ENCODE results near the gene ITGB7. TPM values are rescaled to one million over a fixed set of nuclear protein-coding genes. Genes with fewer than 3 reads are reported as not detected.

The ITGB7 gene
- total and polyA plus RNA-seq, 9 of the 15 experiments (the other 6 are each of a cell fraction or from before 2014, with no cell fraction given) = 0.06 to 2.0 (median 0.67) TPM

DNA sequence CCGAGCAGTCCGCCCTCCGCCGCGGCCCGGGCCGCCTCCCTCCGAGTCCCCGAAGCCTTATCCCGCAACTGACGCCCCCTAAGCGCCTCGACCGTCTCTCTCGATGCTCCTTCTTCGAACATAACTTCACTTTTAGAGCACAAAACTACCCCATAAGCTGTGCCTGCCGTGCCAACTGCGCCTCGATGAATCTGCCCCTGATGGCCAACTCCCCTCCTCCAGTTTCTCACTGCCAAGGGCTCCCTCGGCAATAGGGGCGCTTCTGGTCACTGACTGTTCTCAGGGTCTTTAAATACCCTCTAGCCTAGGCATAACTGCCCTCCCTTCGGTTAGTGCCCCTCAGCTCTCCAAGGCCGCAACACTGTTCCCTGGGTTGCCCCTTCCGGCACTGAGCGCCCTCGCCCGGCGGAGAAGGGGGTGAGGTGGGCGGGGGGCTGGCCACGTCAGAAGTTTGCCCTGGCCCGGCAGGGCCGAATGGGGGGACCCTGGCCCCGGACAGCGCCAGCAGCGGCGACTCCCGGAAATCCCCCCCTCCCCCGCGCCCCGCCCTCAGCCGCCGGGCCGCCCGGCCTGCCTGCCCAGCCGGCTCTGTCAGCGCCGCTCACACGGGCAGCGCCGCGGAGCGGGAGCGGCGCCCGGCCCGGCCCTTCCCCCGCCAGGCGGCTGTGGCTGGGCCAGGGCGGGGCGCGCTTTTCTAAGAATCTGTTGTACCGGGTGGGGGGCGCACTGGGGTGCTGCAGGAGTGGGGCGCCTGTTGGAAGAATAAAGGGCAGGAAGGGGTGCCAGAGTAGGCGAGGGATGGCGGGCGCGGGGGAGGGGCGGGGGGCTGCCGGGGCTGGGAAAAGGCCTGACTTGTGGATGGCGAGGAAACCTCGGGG lies 14.4 kb upstream of the ITGB7 start (continued):
- TF ChIP-seq, protein P1, sequence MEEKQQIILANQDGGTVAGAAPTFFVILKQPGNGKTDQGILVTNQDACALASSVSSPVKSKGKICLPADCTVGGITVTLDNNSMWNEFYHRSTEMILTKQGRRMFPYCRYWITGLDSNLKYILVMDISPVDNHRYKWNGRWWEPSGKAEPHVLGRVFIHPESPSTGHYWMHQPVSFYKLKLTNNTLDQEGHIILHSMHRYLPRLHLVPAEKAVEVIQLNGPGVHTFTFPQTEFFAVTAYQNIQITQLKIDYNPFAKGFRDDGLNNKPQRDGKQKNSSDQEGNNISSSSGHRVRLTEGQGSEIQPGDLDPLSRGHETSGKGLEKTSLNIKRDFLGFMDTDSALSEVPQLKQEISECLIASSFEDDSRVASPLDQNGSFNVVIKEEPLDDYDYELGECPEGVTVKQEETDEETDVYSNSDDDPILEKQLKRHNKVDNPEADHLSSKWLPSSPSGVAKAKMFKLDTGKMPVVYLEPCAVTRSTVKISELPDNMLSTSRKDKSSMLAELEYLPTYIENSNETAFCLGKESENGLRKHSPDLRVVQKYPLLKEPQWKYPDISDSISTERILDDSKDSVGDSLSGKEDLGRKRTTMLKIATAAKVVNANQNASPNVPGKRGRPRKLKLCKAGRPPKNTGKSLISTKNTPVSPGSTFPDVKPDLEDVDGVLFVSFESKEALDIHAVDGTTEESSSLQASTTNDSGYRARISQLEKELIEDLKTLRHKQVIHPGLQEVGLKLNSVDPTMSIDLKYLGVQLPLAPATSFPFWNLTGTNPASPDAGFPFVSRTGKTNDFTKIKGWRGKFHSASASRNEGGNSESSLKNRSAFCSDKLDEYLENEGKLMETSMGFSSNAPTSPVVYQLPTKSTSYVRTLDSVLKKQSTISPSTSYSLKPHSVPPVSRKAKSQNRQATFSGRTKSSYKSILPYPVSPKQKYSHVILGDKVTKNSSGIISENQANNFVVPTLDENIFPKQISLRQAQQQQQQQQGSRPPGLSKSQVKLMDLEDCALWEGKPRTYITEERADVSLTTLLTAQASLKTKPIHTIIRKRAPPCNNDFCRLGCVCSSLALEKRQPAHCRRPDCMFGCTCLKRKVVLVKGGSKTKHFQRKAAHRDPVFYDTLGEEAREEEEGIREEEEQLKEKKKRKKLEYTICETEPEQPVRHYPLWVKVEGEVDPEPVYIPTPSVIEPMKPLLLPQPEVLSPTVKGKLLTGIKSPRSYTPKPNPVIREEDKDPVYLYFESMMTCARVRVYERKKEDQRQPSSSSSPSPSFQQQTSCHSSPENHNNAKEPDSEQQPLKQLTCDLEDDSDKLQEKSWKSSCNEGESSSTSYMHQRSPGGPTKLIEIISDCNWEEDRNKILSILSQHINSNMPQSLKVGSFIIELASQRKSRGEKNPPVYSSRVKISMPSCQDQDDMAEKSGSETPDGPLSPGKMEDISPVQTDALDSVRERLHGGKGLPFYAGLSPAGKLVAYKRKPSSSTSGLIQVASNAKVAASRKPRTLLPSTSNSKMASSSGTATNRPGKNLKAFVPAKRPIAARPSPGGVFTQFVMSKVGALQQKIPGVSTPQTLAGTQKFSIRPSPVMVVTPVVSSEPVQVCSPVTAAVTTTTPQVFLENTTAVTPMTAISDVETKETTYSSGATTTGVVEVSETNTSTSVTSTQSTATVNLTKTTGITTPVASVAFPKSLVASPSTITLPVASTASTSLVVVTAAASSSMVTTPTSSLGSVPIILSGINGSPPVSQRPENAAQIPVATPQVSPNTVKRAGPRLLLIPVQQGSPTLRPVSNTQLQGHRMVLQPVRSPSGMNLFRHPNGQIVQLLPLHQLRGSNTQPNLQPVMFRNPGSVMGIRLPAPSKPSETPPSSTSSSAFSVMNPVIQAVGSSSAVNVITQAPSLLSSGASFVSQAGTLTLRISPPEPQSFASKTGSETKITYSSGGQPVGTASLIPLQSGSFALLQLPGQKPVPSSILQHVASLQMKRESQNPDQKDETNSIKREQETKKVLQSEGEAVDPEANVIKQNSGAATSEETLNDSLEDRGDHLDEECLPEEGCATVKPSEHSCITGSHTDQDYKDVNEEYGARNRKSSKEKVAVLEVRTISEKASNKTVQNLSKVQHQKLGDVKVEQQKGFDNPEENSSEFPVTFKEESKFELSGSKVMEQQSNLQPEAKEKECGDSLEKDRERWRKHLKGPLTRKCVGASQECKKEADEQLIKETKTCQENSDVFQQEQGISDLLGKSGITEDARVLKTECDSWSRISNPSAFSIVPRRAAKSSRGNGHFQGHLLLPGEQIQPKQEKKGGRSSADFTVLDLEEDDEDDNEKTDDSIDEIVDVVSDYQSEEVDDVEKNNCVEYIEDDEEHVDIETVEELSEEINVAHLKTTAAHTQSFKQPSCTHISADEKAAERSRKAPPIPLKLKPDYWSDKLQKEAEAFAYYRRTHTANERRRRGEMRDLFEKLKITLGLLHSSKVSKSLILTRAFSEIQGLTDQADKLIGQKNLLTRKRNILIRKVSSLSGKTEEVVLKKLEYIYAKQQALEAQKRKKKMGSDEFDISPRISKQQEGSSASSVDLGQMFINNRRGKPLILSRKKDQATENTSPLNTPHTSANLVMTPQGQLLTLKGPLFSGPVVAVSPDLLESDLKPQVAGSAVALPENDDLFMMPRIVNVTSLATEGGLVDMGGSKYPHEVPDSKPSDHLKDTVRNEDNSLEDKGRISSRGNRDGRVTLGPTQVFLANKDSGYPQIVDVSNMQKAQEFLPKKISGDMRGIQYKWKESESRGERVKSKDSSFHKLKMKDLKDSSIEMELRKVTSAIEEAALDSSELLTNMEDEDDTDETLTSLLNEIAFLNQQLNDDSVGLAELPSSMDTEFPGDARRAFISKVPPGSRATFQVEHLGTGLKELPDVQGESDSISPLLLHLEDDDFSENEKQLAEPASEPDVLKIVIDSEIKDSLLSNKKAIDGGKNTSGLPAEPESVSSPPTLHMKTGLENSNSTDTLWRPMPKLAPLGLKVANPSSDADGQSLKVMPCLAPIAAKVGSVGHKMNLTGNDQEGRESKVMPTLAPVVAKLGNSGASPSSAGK (IDR thresholded peaks at IDR 0.05) = no peak
- TF ChIP-seq NBN (IDR thresholded peaks at IDR 0.05; ENCODE audit: low read depth) (0 out of 2 replicates have a peak, but pooled peaks have one; percentile 20), NCOA1 (IDR thresholded peaks at IDR 0.05; ENCODE audit: low read depth) (no peak), NFIX (CRISPR knock-in tag; IDR thresholded peaks at IDR 0.05; ENCODE audit: low read depth) (no peak), NONO (IDR thresholded peaks at IDR 0.05; ENCODE audit: low read depth in 2 of 2, low read length in 1 of 2) (peak in 1 of 2 experiments; percentile 61; a peak in 1 of 4 replicates), MCM7 (IDR thresholded peaks at IDR 0.05) (no peak), ZNF717 (CRISPR knock-in tag; IDR thresholded peaks at IDR 0.05) (no peak), BHLHE40 (IDR thresholded peaks at IDR 0.05; ENCODE audit: low read length) (no peak), NEUROD1 (IDR thresholded peaks at IDR 0.05; ENCODE audit: borderline replicate concordance, low read depth, low read length, partially characterized antibody) (no peak)
- TF ChIP-seq, protein P2, sequence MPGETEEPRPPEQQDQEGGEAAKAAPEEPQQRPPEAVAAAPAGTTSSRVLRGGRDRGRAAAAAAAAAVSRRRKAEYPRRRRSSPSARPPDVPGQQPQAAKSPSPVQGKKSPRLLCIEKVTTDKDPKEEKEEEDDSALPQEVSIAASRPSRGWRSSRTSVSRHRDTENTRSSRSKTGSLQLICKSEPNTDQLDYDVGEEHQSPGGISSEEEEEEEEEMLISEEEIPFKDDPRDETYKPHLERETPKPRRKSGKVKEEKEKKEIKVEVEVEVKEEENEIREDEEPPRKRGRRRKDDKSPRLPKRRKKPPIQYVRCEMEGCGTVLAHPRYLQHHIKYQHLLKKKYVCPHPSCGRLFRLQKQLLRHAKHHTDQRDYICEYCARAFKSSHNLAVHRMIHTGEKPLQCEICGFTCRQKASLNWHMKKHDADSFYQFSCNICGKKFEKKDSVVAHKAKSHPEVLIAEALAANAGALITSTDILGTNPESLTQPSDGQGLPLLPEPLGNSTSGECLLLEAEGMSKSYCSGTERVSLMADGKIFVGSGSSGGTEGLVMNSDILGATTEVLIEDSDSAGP (CRISPR knock-in tag; IDR thresholded peaks at IDR 0.05) = no peak
- TF ChIP-seq, protein P3, sequence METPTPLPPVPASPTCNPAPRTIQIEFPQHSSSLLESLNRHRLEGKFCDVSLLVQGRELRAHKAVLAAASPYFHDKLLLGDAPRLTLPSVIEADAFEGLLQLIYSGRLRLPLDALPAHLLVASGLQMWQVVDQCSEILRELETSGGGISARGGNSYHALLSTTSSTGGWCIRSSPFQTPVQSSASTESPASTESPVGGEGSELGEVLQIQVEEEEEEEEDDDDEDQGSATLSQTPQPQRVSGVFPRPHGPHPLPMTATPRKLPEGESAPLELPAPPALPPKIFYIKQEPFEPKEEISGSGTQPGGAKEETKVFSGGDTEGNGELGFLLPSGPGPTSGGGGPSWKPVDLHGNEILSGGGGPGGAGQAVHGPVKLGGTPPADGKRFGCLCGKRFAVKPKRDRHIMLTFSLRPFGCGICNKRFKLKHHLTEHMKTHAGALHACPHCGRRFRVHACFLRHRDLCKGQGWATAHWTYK (CRISPR knock-in tag; IDR thresholded peaks at IDR 0.05) = no peak; the same call in 1 of the 2 replicates
- TF ChIP-seq, protein P4, sequence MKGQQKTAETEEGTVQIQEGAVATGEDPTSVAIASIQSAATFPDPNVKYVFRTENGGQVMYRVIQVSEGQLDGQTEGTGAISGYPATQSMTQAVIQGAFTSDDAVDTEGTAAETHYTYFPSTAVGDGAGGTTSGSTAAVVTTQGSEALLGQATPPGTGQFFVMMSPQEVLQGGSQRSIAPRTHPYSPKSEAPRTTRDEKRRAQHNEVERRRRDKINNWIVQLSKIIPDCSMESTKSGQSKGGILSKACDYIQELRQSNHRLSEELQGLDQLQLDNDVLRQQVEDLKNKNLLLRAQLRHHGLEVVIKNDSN (CRISPR knock-in tag; IDR thresholded peaks at IDR 0.05) = no peak
